ACHN (cell line): Measurements from ENCODE around the gene YDJC.
"Not testable (repeated sequence)": the region's sequence is repeated elsewhere in the genome, so short reads cannot be mapped to it uniquely, and the experiment has no call there.

ENCODE experiments used
- DNase-seq: peaks from one replicate; pipeline ENCODE4 v3.0.0-alpha.2; 2015
- in situ Hi-C: cut with HindIII; loops from 2 replicates; pipeline ENCODE4 v1.10.0; 2017; ENCODE audit warnings: low sequenced_read_pairs, low pct_ligation_motif_present, low pct_unique_long_range_greater_than_20kb

The YDJC gene

GRCh38 chr22:21652547-21653545 is 23.0 kb upstream of the YDJC start:
- DNase-seq: no peak
- in situ Hi-C loops: no loop called here

- DNase-seq: peak; percentile 88
- in situ Hi-C loops: no loop called here
Observed at GRCh38 chr22:21652010-21652546, 22.3 kb upstream of the YDJC start.

GRCh38 chr22:21651521-21652009 is 21.7 kb upstream of the YDJC start:
- no peak for DNase-seq
- in situ Hi-C loops: no loop called here

DNA sequence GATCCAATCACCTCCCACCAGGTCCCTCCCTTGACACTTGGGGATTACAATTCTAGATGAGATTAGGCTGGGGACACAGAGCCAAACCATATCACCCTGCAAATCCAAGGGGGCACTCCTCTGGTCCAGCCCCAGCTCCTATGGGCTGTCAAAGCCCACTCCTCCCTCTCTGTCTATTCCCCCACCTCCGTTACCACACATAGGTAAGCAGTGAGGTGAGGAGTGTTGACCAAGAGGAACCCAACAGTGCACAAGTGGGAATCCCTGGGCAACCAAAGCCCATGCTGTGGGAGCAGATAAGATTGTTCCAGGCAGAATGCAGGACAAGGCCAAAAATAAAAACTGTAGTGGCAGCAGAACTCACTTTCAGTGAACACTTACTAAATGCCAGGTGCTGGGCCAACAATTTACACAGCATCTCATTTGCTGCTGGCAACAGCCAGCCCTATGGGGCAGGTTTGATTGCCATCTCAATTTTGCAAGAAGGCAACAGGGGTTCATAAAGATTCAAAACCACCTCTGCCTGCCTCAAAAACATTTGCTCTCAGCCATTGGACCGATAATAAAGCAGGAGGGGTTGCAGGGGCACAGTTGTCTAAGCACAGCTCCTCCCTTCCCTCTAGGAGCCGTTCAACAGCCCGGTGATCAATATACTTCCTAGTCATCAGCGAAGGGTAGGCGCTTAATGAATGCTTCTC is 21.1 kb upstream of the YDJC start:
- no peak for DNase-seq
- in situ Hi-C loops: no loop called here

DNA sequence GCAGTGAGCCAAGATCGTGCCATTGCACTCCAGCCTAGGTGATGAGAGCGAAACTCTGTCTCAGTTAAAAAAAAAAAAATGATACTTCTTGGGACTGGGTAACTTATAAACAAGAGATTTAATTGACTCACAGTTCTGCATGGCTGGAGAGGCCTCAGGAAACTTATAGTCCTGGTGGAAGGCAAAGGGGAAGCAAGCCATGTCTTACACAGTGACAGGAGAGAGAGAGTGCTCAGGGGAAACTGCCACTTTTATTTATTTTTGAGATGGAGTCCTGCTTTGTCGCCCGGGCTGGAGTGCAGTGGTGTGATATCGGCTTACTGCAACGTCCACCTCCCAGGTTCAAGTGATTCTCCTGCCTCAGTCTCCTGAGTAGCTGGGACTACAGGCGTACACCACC is 20.5 kb upstream of the YDJC start:
- in situ Hi-C loops: no loop called here
- no peak for DNase-seq

GRCh38 chr22:21646608-21647590 is 17.1 kb upstream of the YDJC start:
- peak; percentile 77 for DNase-seq
- in situ Hi-C loops: no loop called here

DNA sequence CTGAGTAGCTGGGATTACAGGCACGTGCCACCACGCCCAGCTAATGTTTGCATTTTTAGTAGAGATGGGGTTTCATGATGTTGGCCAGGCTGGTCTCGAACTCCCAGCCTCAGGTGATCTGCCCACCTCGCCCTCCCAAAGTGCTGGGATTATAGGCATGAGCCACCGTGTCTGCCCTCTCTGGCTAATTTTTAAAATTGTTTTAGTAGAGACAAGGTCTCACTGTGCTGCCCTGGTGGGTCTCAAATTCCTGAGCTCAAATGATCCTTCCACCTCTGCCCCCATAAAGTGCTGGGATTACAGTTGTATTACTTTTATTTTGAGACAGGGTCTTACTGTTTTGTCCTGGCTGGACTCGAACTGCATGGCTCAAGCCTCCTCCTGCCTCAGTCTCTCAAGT is 15.7 kb upstream of the YDJC start:
- in situ Hi-C loops, DNase-seq: not testable (repeated sequence)

DNA sequence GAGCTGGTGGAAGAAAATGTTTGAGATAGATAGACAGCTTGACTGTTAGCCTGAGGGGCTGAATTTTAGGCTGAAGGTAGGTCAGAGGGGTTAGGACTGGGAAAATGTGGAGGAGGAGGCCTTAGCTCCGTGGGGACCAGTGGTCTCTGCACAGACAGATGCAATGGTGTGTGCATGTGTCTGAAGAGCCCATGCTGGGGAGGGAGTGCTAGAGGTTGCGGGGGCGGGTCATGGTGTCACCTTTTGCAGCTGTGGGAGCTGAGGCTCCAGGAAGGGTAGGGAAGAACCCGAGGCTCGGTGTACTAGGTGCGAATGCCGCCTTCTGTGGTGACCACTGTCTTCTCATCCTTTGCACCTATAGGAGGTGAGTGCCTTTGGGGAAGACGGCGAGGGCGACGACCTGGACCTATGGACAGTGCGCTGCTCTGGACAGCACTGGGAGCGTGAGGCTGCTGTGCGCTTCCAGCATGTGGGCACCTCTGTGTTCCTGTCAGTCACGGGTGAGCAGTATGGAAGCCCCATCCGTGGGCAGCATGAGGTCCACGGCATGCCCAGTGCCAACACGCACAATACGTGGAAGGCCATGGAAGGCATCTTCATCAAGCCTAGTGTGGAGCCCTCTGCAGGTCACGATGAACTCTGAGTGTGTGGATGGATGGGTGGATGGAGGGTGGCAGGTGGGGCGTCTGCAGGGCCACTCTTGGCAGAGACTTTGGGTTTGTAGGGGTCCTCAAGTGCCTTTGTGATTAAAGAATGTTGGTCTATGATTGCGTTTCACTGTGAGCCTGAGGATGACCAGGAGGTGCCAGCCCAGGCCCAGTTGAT is 13.9 kb upstream of the YDJC start:
- no peak for DNase-seq
- in situ Hi-C loops: no loop called here

DNA sequence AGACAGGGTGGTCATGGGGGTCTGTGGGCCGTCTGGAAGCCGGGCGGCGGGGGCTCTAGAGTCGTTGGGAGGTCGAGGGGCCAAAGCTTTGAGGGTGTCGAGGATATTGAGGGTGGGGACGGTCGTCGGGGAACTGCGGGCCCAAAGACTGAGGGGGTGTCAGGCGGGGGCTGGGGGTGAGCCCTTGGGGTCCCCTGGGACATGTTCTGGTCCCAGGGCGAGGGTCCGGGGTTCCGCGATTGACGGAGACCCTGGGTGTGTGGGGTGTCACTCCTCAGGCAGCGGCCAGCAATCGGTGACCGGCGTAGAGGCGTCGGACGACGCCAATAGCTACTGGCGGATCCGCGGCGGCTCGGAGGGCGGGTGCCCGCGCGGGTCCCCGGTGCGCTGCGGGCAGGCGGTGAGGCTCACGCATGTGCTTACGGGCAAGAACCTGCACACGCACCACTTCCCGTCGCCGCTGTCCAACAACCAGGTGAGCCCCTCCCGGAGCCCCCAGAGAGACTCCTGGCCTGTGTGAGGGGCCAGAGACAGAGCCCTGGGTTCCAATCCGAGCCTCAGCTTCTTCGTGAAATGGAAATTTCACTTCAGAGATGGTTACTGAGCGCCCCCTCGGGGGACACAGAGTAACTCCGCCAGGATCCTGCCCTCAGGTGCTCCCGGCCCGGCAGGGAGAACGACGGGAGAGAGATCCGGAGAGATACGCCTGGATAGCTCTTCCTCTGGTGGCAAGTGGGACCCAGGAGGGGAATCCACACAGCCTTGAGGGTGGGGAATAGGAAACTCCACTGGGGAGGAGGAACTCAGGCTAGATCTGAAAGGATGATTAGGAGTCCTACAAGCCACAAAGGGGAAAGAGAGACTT is 13.0 kb upstream of the YDJC start:
- peak; percentile 69 for DNase-seq
- in situ Hi-C loops: no loop called here

DNA sequence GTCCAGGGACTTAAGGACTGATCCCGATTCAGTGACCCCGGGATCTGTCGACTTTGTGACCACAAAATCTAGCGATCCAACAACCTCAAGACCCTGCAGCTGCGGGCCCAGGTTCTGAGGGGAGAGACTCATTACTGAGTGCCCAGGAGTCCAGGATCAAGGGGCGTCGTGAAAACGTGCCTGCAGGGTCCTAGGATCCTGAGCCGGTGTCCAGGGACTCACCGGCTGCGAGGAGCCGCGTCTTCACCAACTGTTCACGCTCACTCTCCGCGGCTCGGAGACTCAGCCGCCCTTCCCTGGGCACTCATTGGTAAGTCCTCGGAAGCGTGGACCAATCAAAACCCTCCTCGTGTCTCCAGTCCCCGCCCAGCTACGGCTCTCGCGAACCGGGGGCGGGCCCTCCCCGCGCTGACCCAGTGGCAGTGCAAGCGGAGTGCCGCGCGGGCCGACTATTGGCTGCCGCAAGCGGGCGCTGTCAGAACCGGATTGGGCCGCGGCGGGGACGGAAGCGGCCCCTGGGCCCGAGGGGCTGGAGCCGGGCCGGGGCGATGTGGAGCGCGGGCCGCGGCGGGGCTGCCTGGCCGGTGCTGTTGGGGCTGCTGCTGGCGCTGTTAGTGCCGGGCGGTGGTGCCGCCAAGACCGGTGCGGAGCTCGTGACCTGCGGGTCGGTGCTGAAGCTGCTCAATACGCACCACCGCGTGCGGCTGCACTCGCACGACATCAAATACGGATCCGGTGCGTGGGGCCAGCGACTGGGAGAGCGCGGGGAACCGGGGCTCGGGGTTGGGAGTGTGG is 12.2 kb upstream of the YDJC start, which contains the start of gene SDF2L1:
Gene SDF2L1, plus strand, starts transcription at position 514 of the 795 bp plus-strand sequence. Its CDS starts 35 bp downstream, at position 549.
- in situ Hi-C loops: no loop called here
- DNase-seq: peak; percentile 97

- in situ Hi-C loops: no loop called here
- peak; percentile 61 for DNase-seq
Observed at GRCh38 chr22:21641417-21641788, 11.6 kb upstream of the YDJC start.

- in situ Hi-C loops: no loop called here
- DNase-seq: no peak
Observed at GRCh38 chr22:21640810-21641209, 11.0 kb upstream of the YDJC start.

GRCh38 chr22:21639359-21639758 is 9.5 kb upstream of the YDJC start:
- no peak for DNase-seq
- in situ Hi-C loops: no loop called here

- in situ Hi-C loops, DNase-seq: not testable (repeated sequence)
Observed at GRCh38 chr22:21637450-21637849, 7.6 kb upstream of the YDJC start.

DNA sequence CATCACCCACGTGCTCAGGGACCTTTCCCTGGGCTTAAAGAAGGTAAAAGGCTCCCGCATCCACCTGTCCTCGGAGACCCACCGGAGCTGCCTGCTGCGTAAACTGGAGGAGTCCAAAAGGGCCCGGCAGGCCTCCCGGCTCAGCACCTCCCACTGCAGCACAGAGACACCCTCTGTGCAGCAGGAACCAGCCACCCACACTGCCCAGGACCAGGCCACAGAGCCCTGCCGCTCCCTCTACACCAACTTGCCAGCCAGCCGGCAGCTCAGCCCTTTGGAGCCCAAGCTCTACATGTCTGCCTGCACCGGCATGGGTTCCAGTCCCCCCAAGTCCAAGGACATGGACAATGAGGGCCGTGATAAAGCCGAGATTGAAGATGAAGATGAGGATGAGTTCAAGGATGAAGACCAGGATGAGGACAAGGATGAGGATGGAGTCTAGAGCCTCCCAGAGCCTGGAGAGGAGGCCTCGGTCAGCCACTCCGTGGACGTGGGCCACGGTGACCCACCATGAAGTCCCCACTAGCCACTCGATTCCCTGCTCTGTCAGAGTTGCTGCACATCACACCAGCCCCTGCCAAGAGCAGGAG is 6.9 kb upstream of the YDJC start:
- DNase-seq: no peak
- in situ Hi-C loops: no loop called here
